Measurements from ENCODE around the gene TMEM208.

The TMEM208 gene

GRCh38 chr16:67275321-67275720 is 48.4 kb downstream of the TMEM208 start:
- Mint-ChIP-seq H3K27ac (no peak overlapping the region), H3K36me3 (ENCODE audit: low read depth) (peaks cover 17% of the 10 kb centered on the region), H3K27me3 (no peaks in the 10 kb centered on the region), H3K4me3 (no peak overlapping the region), H3K9me3 (no peaks in the 10 kb centered on the region), H3K4me1 (peaks cover 24% of the 10 kb centered on the region)
- no peak for ATAC-seq
- DNase-seq = no peak

DNA sequence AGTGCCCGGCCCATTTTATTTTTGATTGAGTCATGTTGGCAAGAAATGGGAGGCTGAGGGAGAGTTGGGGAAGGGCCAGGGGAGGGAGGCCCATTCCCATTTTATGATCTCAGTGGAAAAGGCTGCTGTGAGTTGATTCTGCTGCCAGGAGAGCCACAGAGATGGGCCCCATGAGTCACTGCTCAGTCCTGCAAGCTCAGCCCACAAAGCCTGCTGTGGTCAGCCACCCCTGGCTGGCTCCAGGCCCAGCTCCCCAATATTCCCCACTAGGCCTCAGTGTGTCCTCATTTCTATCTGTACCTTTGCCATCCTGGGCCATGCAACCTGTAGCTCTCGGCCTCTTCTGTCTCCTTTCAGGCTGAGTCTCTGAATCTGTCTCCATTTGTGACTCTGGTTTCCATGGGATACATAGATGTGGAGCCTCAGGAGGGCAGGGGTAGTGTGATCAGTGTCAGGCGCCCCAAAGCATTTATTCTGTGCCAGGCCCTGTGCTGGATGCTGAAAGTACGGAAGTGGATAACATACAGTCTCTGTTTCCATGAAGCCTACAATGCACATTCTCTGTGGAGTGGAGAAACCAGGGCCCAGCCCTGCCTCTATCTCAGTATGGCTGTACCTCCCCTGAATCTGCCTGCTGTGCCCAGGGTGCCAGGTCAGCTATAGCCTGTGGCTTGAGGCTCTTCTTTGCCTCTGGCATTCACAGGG is 50.5 kb downstream of the TMEM208 start:
- Mint-ChIP-seq H3K27ac (peak overlapping the region; percentile 90), H3K4me1 (peaks cover 24% of the 10 kb centered on the region), H3K36me3 (ENCODE audit: low read depth) (peaks cover 17% of the 10 kb centered on the region), H3K9me3 (no peaks in the 10 kb centered on the region), H3K4me3 (peak overlapping the region; percentile 86), H3K27me3 (no peaks in the 10 kb centered on the region)
- DNase-seq (peak; percentile 52), ATAC-seq (peak; percentile 35)

DNA sequence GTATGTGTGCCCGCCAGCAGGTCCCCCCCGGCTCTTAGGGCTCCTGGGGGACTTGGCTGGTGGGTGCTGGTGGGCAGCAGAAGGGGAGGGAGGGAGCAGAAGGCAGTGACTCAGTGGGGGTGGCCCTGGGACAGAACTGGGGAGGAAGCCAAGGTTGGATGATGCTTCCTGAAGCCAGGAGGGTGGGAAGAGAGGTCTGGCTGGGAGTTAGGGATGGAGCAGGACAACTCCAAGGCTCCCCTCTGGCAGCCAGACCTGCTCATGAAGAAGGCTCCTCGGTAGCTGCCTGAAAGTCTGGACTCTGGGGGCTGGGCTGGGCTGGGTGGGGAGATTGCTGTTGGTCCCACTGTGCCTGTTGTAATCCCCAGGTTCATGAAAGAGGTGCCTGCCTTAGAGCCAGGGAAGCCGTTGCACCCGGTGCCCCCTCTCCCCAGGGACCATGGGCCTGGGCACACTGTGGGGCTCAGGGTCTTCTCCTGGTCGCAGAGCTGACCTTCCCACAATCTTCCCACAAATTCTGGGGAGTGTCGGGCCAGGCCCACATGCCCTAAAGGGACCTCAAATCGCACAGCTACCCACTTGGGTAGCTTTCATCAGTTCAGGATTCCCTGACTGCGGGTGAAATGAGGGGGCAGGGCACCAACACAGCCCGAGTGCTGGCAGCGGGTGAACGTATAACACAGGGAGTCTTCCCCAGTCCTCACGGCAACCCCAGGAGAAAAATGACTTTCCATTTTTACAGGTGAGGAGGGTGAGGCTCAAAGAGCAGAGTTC is 51.3 kb downstream of the TMEM208 start:
- peak overlapping the region; percentile 90 for H3K27ac Mint-ChIP-seq
- ATAC-seq (no peak), DNase-seq (peak; percentile 19)
- H3K36me3 Mint-ChIP-seq (ENCODE audit: low read depth) = peaks cover 19% of the 10 kb centered on the region
- H3K4me1 Mint-ChIP-seq = peaks cover 24% of the 10 kb centered on the region
- H3K27me3 Mint-ChIP-seq = no peaks in the 10 kb centered on the region
- H3K4me3 Mint-ChIP-seq = peak overlapping the region; percentile 86
- no peaks in the 10 kb centered on the region for H3K9me3 Mint-ChIP-seq
